ENCODE results near the gene GTSE1. TPM values are rescaled to one million over a fixed set of nuclear protein-coding genes. Genes with fewer than 3 reads are reported as not detected.

The GTSE1 gene, protein sequence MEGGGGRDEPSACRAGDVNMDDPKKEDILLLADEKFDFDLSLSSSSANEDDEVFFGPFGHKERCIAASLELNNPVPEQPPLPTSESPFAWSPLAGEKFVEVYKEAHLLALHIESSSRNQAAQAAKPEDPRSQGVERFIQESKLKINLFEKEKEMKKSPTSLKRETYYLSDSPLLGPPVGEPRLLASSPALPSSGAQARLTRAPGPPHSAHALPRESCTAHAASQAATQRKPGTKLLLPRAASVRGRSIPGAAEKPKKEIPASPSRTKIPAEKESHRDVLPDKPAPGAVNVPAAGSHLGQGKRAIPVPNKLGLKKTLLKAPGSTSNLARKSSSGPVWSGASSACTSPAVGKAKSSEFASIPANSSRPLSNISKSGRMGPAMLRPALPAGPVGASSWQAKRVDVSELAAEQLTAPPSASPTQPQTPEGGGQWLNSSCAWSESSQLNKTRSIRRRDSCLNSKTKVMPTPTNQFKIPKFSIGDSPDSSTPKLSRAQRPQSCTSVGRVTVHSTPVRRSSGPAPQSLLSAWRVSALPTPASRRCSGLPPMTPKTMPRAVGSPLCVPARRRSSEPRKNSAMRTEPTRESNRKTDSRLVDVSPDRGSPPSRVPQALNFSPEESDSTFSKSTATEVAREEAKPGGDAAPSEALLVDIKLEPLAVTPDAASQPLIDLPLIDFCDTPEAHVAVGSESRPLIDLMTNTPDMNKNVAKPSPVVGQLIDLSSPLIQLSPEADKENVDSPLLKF
- total RNA-seq = 0.50 and 10.5 TPM in 2 replicates

GRCh38 chr22:46296257-46297150 is at the start of gene GTSE1:
Gene GTSE1 (plus strand): TSS chr22:46296870. CDS start chr22:46297401, 531 bp downstream.

GRCh38 chr22:46250035-46250782 is 46.5 kb upstream of the GTSE1 start, which contains the start of gene CDPF1:
Gene CDPF1 (minus strand): TSS chr22:46250293. CDS start chr22:46248284, 2,009 bp downstream.

GRCh38 chr22:46263216-46263590 is 33.5 kb upstream of the GTSE1 start, which contains the start of gene PKDREJ:
Gene PKDREJ (minus strand): TSS chr22:46263343. CDS start chr22:46263322, 21 bp downstream.

GRCh38 chr22:46267431-46268279 is 29.0 kb upstream of the GTSE1 start, which contains the start of gene TTC38:
Gene TTC38 (plus strand): TSS chr22:46268008. CDS start chr22:46268040, 32 bp downstream.

GRCh38 chr22:46335201-46336118 is 38.8 kb downstream of the GTSE1 start, which contains the start of gene TRMU:
Gene TRMU (plus strand): TSS chr22:46335714. CDS start chr22:46335765, 51 bp downstream.

Other genes starting within 250 kb of the GTSE1 start
- 25.5 and 26.1 TPM in 2 replicates for gene PPARA, start 146.3 kb upstream of the GTSE1 start, total RNA-seq
- 10.6 and 13.5 TPM in 2 replicates for gene CDPF1, start 46.6 kb upstream of the GTSE1 start, total RNA-seq
- under 0.01 TPM in 1 of 2 replicates, not detected in the other for gene PKDREJ, start 33.5 kb upstream of the GTSE1 start, total RNA-seq
- gene TTC38, start 28.9 kb upstream of the GTSE1 start, total RNA-seq = 28.3 and 38.8 TPM in 2 replicates
- 30.1 and 31.7 TPM in 2 replicates for gene TRMU, start 38.8 kb downstream of the GTSE1 start, total RNA-seq
- 0.73 and 1.5 TPM in 2 replicates for gene CELSR1, start 240.8 kb downstream of the GTSE1 start, total RNA-seq